ENCODE results near the gene SPTBN5.

DNA sequence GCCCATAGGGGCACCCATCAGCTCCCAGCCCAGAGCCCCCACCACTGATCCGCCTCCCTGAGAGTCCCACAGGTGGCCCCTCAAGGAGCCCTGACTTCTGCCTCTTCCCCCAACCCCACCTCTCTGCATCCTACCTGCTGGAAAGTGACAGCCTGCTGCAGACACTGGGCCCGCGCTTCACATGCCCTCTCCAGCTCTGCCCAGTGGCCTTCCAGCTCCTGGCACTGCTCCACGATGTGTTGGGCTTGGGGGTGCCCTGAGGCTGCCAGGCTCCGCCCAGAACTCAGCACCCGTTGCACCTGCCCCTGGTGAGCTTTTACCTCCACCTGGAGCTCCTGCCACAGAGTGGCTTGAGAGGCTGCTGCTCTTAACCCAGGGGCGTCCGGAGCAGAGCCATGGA, 20.1 kb downstream of the SPTBN5 start:
- TF ChIP-seq, protein P1, sequence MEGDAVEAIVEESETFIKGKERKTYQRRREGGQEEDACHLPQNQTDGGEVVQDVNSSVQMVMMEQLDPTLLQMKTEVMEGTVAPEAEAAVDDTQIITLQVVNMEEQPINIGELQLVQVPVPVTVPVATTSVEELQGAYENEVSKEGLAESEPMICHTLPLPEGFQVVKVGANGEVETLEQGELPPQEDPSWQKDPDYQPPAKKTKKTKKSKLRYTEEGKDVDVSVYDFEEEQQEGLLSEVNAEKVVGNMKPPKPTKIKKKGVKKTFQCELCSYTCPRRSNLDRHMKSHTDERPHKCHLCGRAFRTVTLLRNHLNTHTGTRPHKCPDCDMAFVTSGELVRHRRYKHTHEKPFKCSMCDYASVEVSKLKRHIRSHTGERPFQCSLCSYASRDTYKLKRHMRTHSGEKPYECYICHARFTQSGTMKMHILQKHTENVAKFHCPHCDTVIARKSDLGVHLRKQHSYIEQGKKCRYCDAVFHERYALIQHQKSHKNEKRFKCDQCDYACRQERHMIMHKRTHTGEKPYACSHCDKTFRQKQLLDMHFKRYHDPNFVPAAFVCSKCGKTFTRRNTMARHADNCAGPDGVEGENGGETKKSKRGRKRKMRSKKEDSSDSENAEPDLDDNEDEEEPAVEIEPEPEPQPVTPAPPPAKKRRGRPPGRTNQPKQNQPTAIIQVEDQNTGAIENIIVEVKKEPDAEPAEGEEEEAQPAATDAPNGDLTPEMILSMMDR (IDR thresholded peaks at IDR 0.05; ENCODE audit: low read depth, low read length, poor library complexity, severe bottlenecking), result no peak
- no peak for TF ChIP-seq EZH2phosphoT487 (IDR thresholded peaks at IDR 0.05; ENCODE audit: borderline replicate concordance, low read length)

All from DOHH2 (cell line).